HFFc6 (cell line): Measurements from ENCODE around the gene SCN7A. TPM values are rescaled to one million over a fixed set of nuclear protein-coding genes. Genes with fewer than 3 reads are reported as not detected.

ENCODE experiments used
- DNase-seq: peaks from one replicate; pipeline ENCODE4 v3.0.0-alpha.2; 2018
- H3K27ac Mint-ChIP-seq: 2 replicates; pipeline ENCODE4 v1.8.0; 2020; ENCODE audit warnings: mild to moderate bottlenecking, mixed read lengths
- H3K27me3 Mint-ChIP-seq: 2 replicates; pipeline ENCODE4 v1.8.0; 2021; ENCODE audit warnings: mild to moderate bottlenecking, moderate library complexity, mixed read lengths; ENCODE audit not compliant: insufficient read depth
- H3K36me3 Mint-ChIP-seq: 2 replicates; pipeline ENCODE4 v1.8.0; 2021; ENCODE audit warnings: low read depth, mixed read lengths
- H3K4me1 Mint-ChIP-seq: 2 replicates; pipeline ENCODE4 v1.8.0; 2020; ENCODE audit warnings: low read depth, mixed read lengths
- H3K4me3 Mint-ChIP-seq: 2 replicates; pipeline ENCODE4 v1.8.0; 2020; ENCODE audit warnings: mild to moderate bottlenecking, moderate library complexity, mixed read lengths
- H3K9me3 Mint-ChIP-seq: 2 replicates; pipeline ENCODE4 v1.8.0; 2020; ENCODE audit warnings: mild to moderate bottlenecking, mixed read lengths
- CTCF ChIP-seq: fragments of 200-600 bp; sonication (generic); IDR thresholded peaks from 2 replicates; pipeline ENCODE4 v1.5.0; 2021; ENCODE audit warnings: antibody characterized with exemption, mild to moderate bottlenecking
- total RNA-seq, 6 experiments: library from RNA; stranded (reverse); fragmentation: NEBNext Ultra II Directional; extraction: Animal tissue kit (Norgen Biotek cat#: 25700); gene quantifications; 2 replicates in 1 of 6; 3 replicates in 5 of 6; pipeline ENCODE4 v1.2.3, GENCODE V29; 2021

SCN7A gene
- total RNA-seq, 6 experiments from 2014 or later = 0.02 to 0.05 TPM; not detected in 4

GRCh38 chr2:166419616-166419934, 74.5 kb downstream of the SCN7A start:
- H3K27me3 Mint-ChIP-seq = no peaks in the 10 kb centered on the region
- H3K36me3 Mint-ChIP-seq = no peaks in the 10 kb centered on the region
- no peak overlapping the region for H3K4me3 Mint-ChIP-seq
- H3K4me1 Mint-ChIP-seq = peaks cover 12% of the 10 kb centered on the region
- DNase-seq = peak; percentile 54
- no peaks in the 10 kb centered on the region for H3K9me3 Mint-ChIP-seq
- peak overlapping the region; percentile 47 for H3K27ac Mint-ChIP-seq
- TF ChIP-seq CTCF = peak; percentile 86

- Mint-ChIP-seq H3K27me3 (no peaks in the 10 kb centered on the region), H3K4me3 (no peak overlapping the region), H3K4me1 (peaks cover 12% of the 10 kb centered on the region), H3K36me3 (no peaks in the 10 kb centered on the region), H3K27ac (peak overlapping the region; percentile 47), H3K9me3 (no peaks in the 10 kb centered on the region)
- no peak for TF ChIP-seq CTCF
- no peak for DNase-seq
These were observed 75.0 kb downstream of the SCN7A start for GRCh38 chr2:166418853-166419615.

GRCh38 chr2:166417669-166418068, 76.4 kb downstream of the SCN7A start:
- H3K4me1 Mint-ChIP-seq = peaks cover 22% of the 10 kb centered on the region
- H3K27ac Mint-ChIP-seq = no peak overlapping the region
- H3K27me3 Mint-ChIP-seq = no peaks in the 10 kb centered on the region
- no peaks in the 10 kb centered on the region for H3K36me3 Mint-ChIP-seq
- no peaks in the 10 kb centered on the region for H3K9me3 Mint-ChIP-seq
- peak; percentile 46 for DNase-seq
- TF ChIP-seq CTCF = peak; percentile 41; the same call in 1 of the 2 replicates
- no peak overlapping the region for H3K4me3 Mint-ChIP-seq

- Mint-ChIP-seq H3K4me3 (no peak overlapping the region), H3K9me3 (no peaks in the 10 kb centered on the region), H3K4me1 (peaks cover 48% of the 10 kb centered on the region), H3K36me3 (no peaks in the 10 kb centered on the region), H3K27ac (peak overlapping the region; percentile 64), H3K27me3 (no peaks in the 10 kb centered on the region)
- TF ChIP-seq CTCF = no peak
- peak; percentile 3 for DNase-seq
These were observed 80.8 kb downstream of the SCN7A start for GRCh38 chr2:166413255-166413654.

GRCh38 chr2:166411473-166412230, 82.4 kb downstream of the SCN7A start:
- peak overlapping the region; percentile 94 for H3K27ac Mint-ChIP-seq
- H3K4me1 Mint-ChIP-seq = peaks cover 58% of the 10 kb centered on the region
- DNase-seq = peak; percentile 51
- no peaks in the 10 kb centered on the region for H3K27me3 Mint-ChIP-seq
- H3K36me3 Mint-ChIP-seq = no peaks in the 10 kb centered on the region
- no peaks in the 10 kb centered on the region for H3K9me3 Mint-ChIP-seq
- no peak for TF ChIP-seq CTCF
- H3K4me3 Mint-ChIP-seq = peak overlapping the region; percentile 77
